ENCODE results near the gene WIPI1.

DNA sequence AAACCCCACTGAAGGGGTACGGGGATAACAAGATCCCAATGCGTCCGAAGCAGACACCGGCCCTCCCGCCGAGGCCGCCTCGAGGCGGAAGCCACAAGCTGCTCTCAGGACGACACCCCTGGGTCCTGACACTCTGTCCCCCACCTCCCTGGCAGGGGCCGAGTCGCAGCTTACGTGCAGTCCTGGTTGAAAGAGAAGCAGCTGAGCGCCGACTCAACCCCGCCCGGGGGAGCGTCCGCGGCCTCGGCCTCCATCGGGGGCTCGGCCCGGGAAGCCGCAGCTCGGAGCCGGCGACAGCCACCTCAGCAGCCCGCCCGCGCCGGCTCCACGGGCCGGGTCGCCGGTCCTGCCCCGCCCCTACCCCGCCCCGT lies at the start of gene WIPI1:
- TF ChIP-seq, protein P1, sequence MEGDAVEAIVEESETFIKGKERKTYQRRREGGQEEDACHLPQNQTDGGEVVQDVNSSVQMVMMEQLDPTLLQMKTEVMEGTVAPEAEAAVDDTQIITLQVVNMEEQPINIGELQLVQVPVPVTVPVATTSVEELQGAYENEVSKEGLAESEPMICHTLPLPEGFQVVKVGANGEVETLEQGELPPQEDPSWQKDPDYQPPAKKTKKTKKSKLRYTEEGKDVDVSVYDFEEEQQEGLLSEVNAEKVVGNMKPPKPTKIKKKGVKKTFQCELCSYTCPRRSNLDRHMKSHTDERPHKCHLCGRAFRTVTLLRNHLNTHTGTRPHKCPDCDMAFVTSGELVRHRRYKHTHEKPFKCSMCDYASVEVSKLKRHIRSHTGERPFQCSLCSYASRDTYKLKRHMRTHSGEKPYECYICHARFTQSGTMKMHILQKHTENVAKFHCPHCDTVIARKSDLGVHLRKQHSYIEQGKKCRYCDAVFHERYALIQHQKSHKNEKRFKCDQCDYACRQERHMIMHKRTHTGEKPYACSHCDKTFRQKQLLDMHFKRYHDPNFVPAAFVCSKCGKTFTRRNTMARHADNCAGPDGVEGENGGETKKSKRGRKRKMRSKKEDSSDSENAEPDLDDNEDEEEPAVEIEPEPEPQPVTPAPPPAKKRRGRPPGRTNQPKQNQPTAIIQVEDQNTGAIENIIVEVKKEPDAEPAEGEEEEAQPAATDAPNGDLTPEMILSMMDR (IDR thresholded peaks at IDR 0.05; ENCODE audit: low read length): no peak
- TF ChIP-seq EZH2 (IDR thresholded peaks at IDR 0.05; ENCODE audit: borderline replicate concordance, low read length): no peak
